Parathyroid adenoma (tissue), 2 donors: ENCODE results near the gene ACTR3C.

Experiments used
- H2AFZ ChIP-seq: fragments of 300-600 bp; sonication (generic); one replicate; pipeline ENCODE4 v1.7.0; 2017; ENCODE audit warnings: antibody characterized with exemption, mild to moderate bottlenecking
- H3K27ac ChIP-seq: fragments of 300-600 bp; sonication (generic); one replicate; pipeline ENCODE4 v1.7.0; 2017
- H3K27me3 ChIP-seq: fragments of 300-600 bp; sonication (generic); one replicate; pipeline ENCODE4 v1.7.0; 2017; ENCODE audit warnings: low read length; ENCODE audit not compliant: control insufficient read depth, insufficient read depth
- H3K36me3 ChIP-seq: fragments of 300-600 bp; sonication (generic); one replicate; pipeline ENCODE4 v1.7.0; 2017; ENCODE audit warnings: low read length; ENCODE audit not compliant: control insufficient read depth, insufficient read depth
- H3K4me1 ChIP-seq: fragments of 300-600 bp; sonication (generic); one replicate; pipeline ENCODE4 v1.7.0; 2017; ENCODE audit warnings: control low read depth
- H3K4me2 ChIP-seq: fragments of 300-600 bp; sonication (generic); one replicate; pipeline ENCODE4 v1.7.0; 2017; ENCODE audit warnings: low read length
- H3K4me3 ChIP-seq: fragments of 300-600 bp; sonication (generic); one replicate; pipeline ENCODE4 v1.7.0; 2017; ENCODE audit warnings: low read depth, low read length
- H3K79me2 ChIP-seq: fragments of 300-600 bp; sonication (generic); one replicate; pipeline ENCODE4 v1.7.0; 2017; ENCODE audit warnings: control low read depth
- H3K9ac ChIP-seq: fragments of 300-600 bp; sonication (generic); one replicate; pipeline ENCODE4 v1.7.0; 2017; ENCODE audit warnings: mild to moderate bottlenecking
- H3K9me3 ChIP-seq: fragments of 300-600 bp; sonication (generic); one replicate; pipeline ENCODE4 v1.7.0; 2017; ENCODE audit warnings: low read length; ENCODE audit not compliant: control insufficient read depth
- CTCF ChIP-seq: fragments of 300-600 bp; sonication (generic); IDR thresholded peaks from one replicate; pipeline ENCODE4 v1.7.0; 2017; ENCODE audit warnings: antibody characterized with exemption, mild to moderate bottlenecking
- donor health status: primary hyperparathyroidism.

Gene ACTR3C

DNA sequence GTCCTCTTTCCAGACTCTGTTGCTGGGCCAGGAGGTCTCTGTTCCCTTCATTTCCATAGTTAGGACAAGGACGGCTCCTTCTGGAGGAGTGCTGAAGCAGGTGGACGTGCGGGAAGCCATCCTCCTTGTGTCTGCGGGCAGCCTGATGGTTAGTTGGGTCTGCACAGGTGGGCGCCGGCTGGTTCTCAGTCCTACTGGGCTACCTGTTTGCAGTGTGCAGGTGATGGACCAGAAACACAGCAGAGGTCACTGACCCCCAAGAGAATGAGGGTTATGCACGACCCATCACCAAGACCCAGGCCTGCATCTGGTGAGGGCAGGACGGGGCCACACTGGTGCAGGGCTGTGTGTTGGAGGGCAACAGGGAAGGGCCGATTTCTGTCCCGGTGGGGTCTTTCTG, 10.3 kb upstream of the ACTR3C start:
- Histone ChIP-seq H3K9me3 (no peaks in the 10 kb centered on the region), H3K9ac (no peak overlapping the region), H3K4me2 (no peak overlapping the region), H3K4me3 (no peak overlapping the region), H3K4me1 (peaks cover 4% of the 10 kb centered on the region), H3K79me2 (no peaks in the 10 kb centered on the region), H3K27ac (no peak overlapping the region), H3K27me3 (no peaks in the 10 kb centered on the region), H2AFZ (no peak overlapping the region), H3K36me3 (no peaks in the 10 kb centered on the region)
- no peak for TF ChIP-seq CTCF

DNA sequence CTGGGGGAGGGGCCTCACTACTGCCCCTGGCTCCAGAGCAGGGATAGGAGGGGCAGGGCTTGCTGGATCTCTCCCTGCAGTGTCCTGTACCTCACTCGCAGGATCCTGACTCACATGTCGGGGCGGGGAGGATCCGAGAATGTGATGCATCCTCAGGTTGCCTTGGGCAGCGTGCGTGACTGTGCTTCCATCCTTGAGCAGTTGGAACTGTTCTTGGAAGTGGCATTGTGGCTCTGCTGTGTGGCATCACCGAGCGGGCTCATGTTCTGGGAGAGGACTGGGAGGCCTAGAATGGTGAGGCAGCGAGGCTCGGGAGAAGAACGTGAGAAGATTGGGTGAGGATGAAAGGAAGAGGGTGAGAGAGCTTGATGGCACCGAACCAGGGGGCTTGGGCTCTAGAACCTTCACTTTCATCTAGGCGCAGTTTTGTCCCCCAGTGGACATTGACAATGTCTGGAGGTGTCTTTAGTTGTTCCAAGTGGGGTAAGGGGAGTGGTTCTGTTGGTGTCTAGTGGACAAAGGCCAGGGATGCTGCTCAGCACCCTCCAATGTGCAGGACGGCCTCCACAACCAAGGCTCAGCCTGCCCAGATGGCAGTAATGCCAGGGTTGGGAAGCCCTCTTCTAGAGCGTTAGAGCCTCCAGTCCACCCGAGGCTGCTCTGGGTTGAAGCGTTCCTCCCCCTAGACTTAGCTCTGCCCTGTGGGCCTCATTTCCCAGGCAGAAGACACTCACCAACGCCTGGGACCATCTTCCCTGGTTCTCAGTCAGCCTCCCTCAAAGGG, 9.7 kb upstream of the ACTR3C start:
- no peak overlapping the region for H3K27ac ChIP-seq
- no peak overlapping the region for H3K4me2 ChIP-seq
- peaks cover 4% of the 10 kb centered on the region for H3K4me1 ChIP-seq
- H3K4me3 ChIP-seq = no peak overlapping the region
- H2AFZ ChIP-seq = no peak overlapping the region
- TF ChIP-seq CTCF = no peak
- no peaks in the 10 kb centered on the region for H3K79me2 ChIP-seq
- no peaks in the 10 kb centered on the region for H3K27me3 ChIP-seq
- H3K9me3 ChIP-seq = no peaks in the 10 kb centered on the region
- no peak overlapping the region for H3K9ac ChIP-seq
- H3K36me3 ChIP-seq = no peaks in the 10 kb centered on the region

DNA sequence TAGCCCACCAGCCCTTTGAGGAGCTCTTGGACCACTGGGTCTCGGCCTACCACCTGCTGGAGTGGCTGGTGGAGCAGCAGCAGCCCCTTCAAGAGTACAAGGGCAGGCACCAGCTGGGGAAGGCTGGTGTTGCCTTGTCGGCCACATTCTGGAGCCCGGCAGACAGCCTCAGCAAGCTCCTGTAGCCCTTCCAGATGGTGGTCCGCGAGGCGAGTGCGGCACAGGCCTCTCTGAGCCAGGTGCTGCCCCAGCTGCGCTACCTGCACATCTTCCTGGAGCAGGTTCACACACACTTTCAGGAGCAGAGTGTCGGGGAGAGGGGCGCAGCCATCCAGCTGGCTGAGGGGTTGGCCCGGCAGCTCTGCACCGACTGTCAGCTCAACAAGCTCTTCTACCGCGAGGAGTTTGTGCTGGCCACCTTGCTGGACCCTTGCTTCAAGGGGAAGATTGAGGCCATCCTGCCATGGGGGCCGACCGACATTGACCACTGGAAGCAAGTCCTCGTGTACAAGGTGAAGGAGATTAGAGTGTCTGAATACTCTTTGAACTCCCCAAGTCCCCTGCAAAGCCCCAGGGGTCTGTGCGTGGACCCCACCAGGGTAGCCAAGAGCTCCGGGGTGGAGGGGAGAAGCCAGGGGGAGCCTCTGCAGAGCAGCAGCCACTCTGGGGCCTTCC, 7.0 kb upstream of the ACTR3C start:
- no peaks in the 10 kb centered on the region for H3K9me3 ChIP-seq
- peaks cover 4% of the 10 kb centered on the region for H3K79me2 ChIP-seq
- H2AFZ ChIP-seq = no peak overlapping the region
- no peaks in the 10 kb centered on the region for H3K36me3 ChIP-seq
- H3K27me3 ChIP-seq = no peaks in the 10 kb centered on the region
- no peak overlapping the region for H3K4me2 ChIP-seq
- H3K9ac ChIP-seq = no peak overlapping the region
- TF ChIP-seq CTCF = no peak
- H3K4me1 ChIP-seq = no peaks in the 10 kb centered on the region
- no peak overlapping the region for H3K4me3 ChIP-seq
- H3K27ac ChIP-seq = no peak overlapping the region

GRCh38 chr7:150329331-150330120, 6.2 kb upstream of the ACTR3C start:
- no peak overlapping the region for H3K9ac ChIP-seq
- no peak overlapping the region for H3K4me3 ChIP-seq
- no peaks in the 10 kb centered on the region for H3K27me3 ChIP-seq
- peaks cover 8% of the 10 kb centered on the region for H3K4me1 ChIP-seq
- no peaks in the 10 kb centered on the region for H3K9me3 ChIP-seq
- H3K36me3 ChIP-seq = no peaks in the 10 kb centered on the region
- H3K79me2 ChIP-seq = peaks cover 4% of the 10 kb centered on the region
- H2AFZ ChIP-seq = no peak overlapping the region
- H3K27ac ChIP-seq = no peak overlapping the region
- H3K4me2 ChIP-seq = no peak overlapping the region
- no peak for TF ChIP-seq CTCF
